Activated CD8-positive, alpha-beta memory T cell treated with anti-CD3 and anti-CD28 coated beads, Interleukin-2, amount 10 ng/mL, durations not matched to agents 7 days and 5 days (primary cell): ENCODE results near the gene KMT2B. TPM values are rescaled to one million over a fixed set of nuclear protein-coding genes. Genes with fewer than 3 reads are reported as not detected.
A peak's percentile ranks its signal among the peaks of the same experiment; 100 is the strongest.
"Not testable (repeated sequence)": the region's sequence is repeated elsewhere in the genome, so short reads cannot be mapped to it uniquely, and the experiment has no call there.

Experiments
- ATAC-seq: fragments of 150-1000 bp; cut with Tn5 transposase; one replicate; pipeline ENCODE4 v1.10.0; 2021; ENCODE audit warnings: moderate library complexity
- CTCF ChIA-PET: fragments of 350-600 bp; sonication (Branson Sonifier 250); formaldehyde crosslinking; loops from one replicate; lab custom pipeline; 2021; ENCODE audit warnings: antibody characterized with exemption; lab: Charles Lee
- DNase-seq: peaks from one replicate; pipeline ENCODE4 v3.0.0-alpha.2; 2020
- H3K27ac Mint-ChIP-seq: one replicate; pipeline ENCODE4 v1.8.0; 2021; ENCODE audit warnings: mild to moderate bottlenecking, mixed read lengths
- H3K27me3 Mint-ChIP-seq: one replicate; pipeline ENCODE4 v1.8.0; 2021; ENCODE audit warnings: mixed read lengths
- H3K36me3 Mint-ChIP-seq: one replicate; pipeline ENCODE4 v1.8.0; 2021; ENCODE audit warnings: mild to moderate bottlenecking, mixed read lengths
- H3K4me1 Mint-ChIP-seq: one replicate; pipeline ENCODE4 v1.8.0; 2021; ENCODE audit warnings: mixed read lengths
- H3K4me3 Mint-ChIP-seq: one replicate; pipeline ENCODE4 v1.8.0; 2021; ENCODE audit warnings: mild to moderate bottlenecking, moderate library complexity, mixed read lengths
- H3K9me3 Mint-ChIP-seq: one replicate; pipeline ENCODE4 v1.8.0; 2022; ENCODE audit warnings: low read depth, mixed read lengths
- total RNA-seq, 2 experiments: library from RNA; stranded (reverse); gene quantifications; one replicate each; pipeline ENCODE4 v1.2.3, GENCODE V29; 2021

KMT2B gene
- total RNA-seq, 2 experiments from 2014 or later = 70.2 to 79.8 TPM

DNA sequence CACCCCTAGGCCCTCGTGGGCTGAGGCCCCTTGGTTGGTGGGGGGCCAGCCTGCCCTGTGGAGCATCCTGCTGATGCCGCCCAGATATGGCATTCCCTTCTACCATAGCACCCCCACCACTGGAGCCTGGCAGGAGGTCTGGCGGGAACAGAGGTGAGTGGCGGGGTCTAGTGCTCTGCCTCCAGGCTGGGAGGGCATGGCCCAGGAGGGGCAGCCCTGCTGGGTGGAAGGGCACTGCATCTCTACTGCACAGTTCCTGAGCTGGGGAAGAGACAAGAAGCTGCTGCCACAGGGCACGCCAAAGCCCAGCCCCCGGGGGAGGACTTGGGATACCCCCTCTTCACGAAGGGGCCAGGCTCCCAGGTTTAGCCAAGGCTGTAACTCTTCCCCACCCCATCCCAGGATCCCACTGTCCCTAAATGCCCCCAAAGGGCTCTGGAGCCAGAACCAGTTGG lies 2.4 kb upstream of the KMT2B start:
- peaks cover 38% of the 10 kb centered on the region for H3K36me3 Mint-ChIP-seq
- H3K4me1 Mint-ChIP-seq = peaks cover 54% of the 10 kb centered on the region
- DNase-seq (peak; percentile 53), ATAC-seq (no peak)
- H3K27me3 Mint-ChIP-seq = no peaks in the 10 kb centered on the region
- CTCF ChIA-PET = interaction anchor here (1.0 to 6.6 kb wide), 3 partner anchors 10 to 104 kb away, joined by 3 to 254 read pairs (median 5); no protein-coding TSS in a partner anchor
- peak overlapping the region; percentile 96 for H3K27ac Mint-ChIP-seq
- H3K9me3 Mint-ChIP-seq = no peaks in the 10 kb centered on the region
- peak overlapping the region; percentile 89 for H3K4me3 Mint-ChIP-seq

- H3K27ac Mint-ChIP-seq = peak overlapping the region; percentile 96
- ATAC-seq (no peak), DNase-seq (peak; percentile 64)
- H3K9me3 Mint-ChIP-seq = no peaks in the 10 kb centered on the region
- peak overlapping the region; percentile 89 for H3K4me3 Mint-ChIP-seq
- H3K4me1 Mint-ChIP-seq = peaks cover 46% of the 10 kb centered on the region
- H3K36me3 Mint-ChIP-seq = peaks cover 41% of the 10 kb centered on the region
- H3K27me3 Mint-ChIP-seq = no peaks in the 10 kb centered on the region
- CTCF ChIA-PET = interaction anchor here (6.6 kb wide), 1 partner anchor 18 kb away, joined by 254 read pairs; no protein-coding TSS in a partner anchor
Observed at GRCh38 chr19:35715981-35716800, 1.6 kb upstream of the KMT2B start.

DNA sequence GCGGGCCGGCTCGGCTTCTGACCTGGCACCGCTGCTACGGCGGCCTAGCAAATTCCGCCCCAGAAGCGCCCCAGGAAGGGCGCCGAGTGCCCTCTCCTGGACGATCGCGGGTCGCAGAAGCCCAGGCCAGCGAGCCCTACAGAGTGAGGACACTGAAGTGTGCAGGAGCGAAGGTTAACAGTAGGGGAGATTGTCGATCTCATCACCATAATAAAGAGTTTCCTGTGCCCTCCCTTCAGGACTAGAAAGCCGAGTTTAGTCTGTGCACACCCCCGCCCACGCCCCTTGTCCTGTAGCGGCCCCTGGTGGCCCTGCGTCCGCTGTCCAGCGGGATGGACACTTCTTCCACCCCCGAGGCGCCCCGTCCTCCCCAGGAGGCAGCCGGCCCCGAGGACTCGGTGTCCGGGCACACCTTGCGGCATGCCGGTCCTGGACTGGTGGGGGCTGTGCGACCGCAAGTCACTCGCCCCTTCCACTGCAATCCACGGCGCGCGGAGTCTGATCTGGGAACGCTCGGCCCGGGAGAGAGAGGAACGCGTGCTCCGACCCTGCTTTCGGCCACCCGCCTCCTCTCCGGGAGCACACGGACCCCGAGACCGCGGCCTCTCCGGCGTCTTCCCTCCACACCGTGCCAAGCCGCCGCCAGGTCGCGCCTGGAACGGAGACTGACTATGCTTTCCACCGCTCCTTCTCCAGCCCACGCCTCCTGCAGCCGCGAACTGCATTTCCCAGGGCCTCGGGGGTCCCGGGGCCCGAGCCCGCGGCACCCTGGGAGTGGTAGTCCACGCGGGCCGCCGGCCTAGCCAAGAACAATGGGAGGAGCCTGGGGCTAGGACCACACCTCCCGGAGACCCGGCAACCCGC lies 770 bp upstream of the KMT2B start:
- peak overlapping the region; percentile 96 for H3K27ac Mint-ChIP-seq
- peak; percentile 68 for ATAC-seq
- DNase-seq = peak; percentile 98
- CTCF ChIA-PET = interaction anchor here (2.0 to 6.6 kb wide), 2 partner anchors 19 to 23 kb away, joined by 14 to 254 read pairs; no protein-coding TSS in a partner anchor
- H3K4me3 Mint-ChIP-seq = peak overlapping the region; percentile 89
- peaks cover 40% of the 10 kb centered on the region for H3K36me3 Mint-ChIP-seq
- H3K27me3 Mint-ChIP-seq = no peaks in the 10 kb centered on the region
- H3K4me1 Mint-ChIP-seq = peaks cover 39% of the 10 kb centered on the region
- H3K9me3 Mint-ChIP-seq = no peaks in the 10 kb centered on the region

DNA sequence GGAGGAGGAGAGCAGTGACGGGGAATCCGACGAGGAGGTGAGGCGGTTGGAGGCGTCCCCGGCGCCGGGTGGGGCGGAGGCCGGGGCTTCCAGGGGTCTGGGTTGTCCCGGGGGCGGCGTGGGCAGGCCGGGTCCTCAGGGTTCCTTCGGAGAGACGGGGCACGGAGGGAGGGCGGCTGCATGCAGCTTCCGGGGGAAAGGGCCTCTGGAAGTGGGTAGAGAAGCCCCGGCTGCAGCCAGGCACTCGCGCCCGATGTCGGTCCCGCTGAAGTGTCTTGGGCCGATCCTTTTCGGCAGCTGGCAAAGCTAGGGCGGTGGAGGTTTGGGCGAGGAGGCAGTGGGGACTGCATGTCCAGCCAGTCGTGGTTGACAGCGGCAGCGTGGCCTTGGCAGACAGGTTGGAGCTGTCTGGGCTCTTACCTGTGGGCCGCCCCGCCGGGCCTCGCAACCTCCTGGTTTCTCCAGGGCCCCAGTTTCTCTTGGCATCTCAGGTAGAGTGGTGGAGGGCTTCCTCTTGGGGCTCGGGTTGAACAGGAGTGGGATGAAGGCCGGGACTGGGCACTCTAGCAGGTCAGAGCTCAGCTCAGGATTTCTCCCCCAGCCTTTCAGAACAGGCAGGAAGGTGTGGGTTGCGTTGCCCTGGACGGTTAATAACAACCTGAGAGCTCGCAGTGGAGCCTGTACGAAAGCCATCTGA lies 690 bp downstream of the KMT2B start:
- DNase-seq (peak; percentile 77), ATAC-seq (peak; percentile 2)
- peak overlapping the region; percentile 88 for H3K27ac Mint-ChIP-seq
- H3K9me3 Mint-ChIP-seq = no peaks in the 10 kb centered on the region
- H3K4me3 Mint-ChIP-seq = peak overlapping the region; percentile 88
- peaks cover 29% of the 10 kb centered on the region for H3K4me1 Mint-ChIP-seq
- CTCF ChIA-PET = interaction anchor here (1.0 to 2.1 kb wide), 9 partner anchors 9 to 212 kb away, joined by 3 to 14 read pairs (median 3); partner anchors contain the start of genes HSPB6 and IGFLR1
- H3K36me3 Mint-ChIP-seq = peaks cover 50% of the 10 kb centered on the region
- H3K27me3 Mint-ChIP-seq = no peaks in the 10 kb centered on the region

DNA sequence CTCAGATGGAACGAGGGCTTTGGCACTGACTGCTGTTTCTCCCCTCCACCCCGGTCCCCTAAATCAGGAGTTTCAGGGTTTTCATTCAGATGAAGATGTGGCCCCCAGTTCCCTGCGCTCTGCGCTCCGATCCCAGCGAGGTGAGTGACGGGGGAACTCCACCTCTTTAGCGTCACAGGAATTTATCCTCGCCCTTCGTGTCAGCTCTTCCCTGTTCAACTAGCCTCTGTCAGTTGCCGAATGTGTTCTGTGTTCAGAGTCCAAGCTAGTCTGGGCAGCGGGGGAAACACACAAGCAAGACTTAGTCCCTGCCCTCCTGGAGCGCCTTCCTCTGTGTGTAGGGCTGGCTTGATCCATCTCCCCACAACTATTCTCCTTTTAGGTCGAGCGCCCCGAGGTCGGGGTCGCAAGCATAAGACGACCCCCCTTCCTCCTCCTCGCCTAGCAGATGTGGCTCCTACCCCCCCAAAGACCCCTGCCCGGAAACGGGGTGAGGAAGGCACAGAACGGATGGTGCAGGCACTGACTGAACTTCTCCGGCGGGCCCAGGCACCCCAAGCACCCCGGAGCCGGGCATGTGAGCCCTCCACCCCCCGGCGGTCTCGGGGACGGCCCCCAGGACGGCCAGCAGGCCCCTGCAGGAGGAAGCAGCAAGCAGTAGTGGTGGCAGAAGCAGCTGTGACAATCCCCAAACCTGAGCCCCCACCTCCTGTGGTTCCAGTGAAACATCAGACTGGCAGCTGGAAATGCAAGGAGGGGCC lies 1.8 kb downstream of the KMT2B start:
- ATAC-seq = no peak
- Mint-ChIP-seq H3K4me1 (peaks cover 27% of the 10 kb centered on the region), H3K27ac (peak overlapping the region; percentile 88), H3K9me3 (no peaks in the 10 kb centered on the region), H3K27me3 (no peaks in the 10 kb centered on the region), H3K4me3 (peak overlapping the region; percentile 88), H3K36me3 (peaks cover 47% of the 10 kb centered on the region)
- CTCF ChIA-PET = interaction anchor here (0.6 to 2.1 kb wide), 9 partner anchors 9 to 211 kb away, joined by 3 to 14 read pairs (median 3); no protein-coding TSS in a partner anchor
- no peak for DNase-seq

- DNase-seq (no peak), ATAC-seq (no peak)
- no peaks in the 10 kb centered on the region for H3K27me3 Mint-ChIP-seq
- H3K36me3 Mint-ChIP-seq = peaks cover 48% of the 10 kb centered on the region
- peak overlapping the region; percentile 35 for H3K27ac Mint-ChIP-seq
- CTCF ChIA-PET = interaction anchor here (0.6 to 2.1 kb wide), 5 partner anchors 9 to 99 kb away, joined by 3 to 8 read pairs (median 3); no protein-coding TSS in a partner anchor
- peaks cover 23% of the 10 kb centered on the region for H3K4me1 Mint-ChIP-seq
- H3K4me3 Mint-ChIP-seq = no peak overlapping the region
- H3K9me3 Mint-ChIP-seq = no peaks in the 10 kb centered on the region
Observed at GRCh38 chr19:35720163-35720524, 2.3 kb downstream of the KMT2B start.

GRCh38 chr19:35720648-35721047 lies 2.8 kb downstream of the KMT2B start:
- DNase-seq = no peak
- no peak for ATAC-seq

DNA sequence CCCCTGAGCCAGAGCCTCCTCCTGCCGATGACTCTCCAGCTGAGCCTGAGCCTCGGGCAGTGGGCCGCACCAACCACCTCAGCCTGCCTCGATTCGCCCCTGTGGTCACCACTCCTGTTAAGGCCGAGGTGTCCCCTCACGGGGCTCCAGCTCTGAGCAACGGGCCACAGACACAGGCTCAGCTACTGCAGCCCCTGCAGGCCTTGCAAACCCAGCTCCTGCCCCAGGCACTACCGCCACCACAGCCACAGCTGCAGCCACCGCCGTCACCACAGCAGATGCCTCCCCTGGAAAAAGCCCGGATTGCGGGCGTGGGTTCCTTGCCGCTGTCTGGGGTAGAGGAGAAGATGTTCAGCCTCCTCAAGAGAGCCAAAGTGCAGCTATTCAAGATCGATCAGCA lies 3.6 kb downstream of the KMT2B start:
- ATAC-seq = no peak
- H3K4me3 Mint-ChIP-seq = no peak overlapping the region

More at GRCh38 chr19:35720648-35721047, 2.8 kb downstream of the KMT2B start:
- Mint-ChIP-seq H3K36me3 (peaks cover 49% of the 10 kb centered on the region), H3K9me3 (no peaks in the 10 kb centered on the region), H3K4me1 (peaks cover 22% of the 10 kb centered on the region), H3K4me3 (no peak overlapping the region), H3K27me3 (no peaks in the 10 kb centered on the region), H3K27ac (no peak overlapping the region)
- CTCF ChIA-PET = interaction anchor here (1.3 to 1.4 kb wide), 2 partner anchors 17 to 99 kb away, joined by 3 read pairs; no protein-coding TSS in a partner anchor

GRCh38 chr19:35722461-35722860 lies 4.7 kb downstream of the KMT2B start:
- no peak for ATAC-seq
- H3K27me3 Mint-ChIP-seq = no peaks in the 10 kb centered on the region
- no peak for DNase-seq
- no peak overlapping the region for H3K4me3 Mint-ChIP-seq
- H3K9me3 Mint-ChIP-seq = no peaks in the 10 kb centered on the region
- no peak overlapping the region for H3K27ac Mint-ChIP-seq
- CTCF ChIA-PET = no interaction called here
- H3K36me3 Mint-ChIP-seq = peaks cover 50% of the 10 kb centered on the region
- H3K4me1 Mint-ChIP-seq = peaks cover 13% of the 10 kb centered on the region

More for the DNA sequence above, 3.6 kb downstream of the KMT2B start:
- peaks cover 48% of the 10 kb centered on the region for H3K36me3 Mint-ChIP-seq
- CTCF ChIA-PET = no interaction called here
- no peaks in the 10 kb centered on the region for H3K9me3 Mint-ChIP-seq
- H3K27ac Mint-ChIP-seq = no peak overlapping the region
- DNase-seq = no peak
- H3K27me3 Mint-ChIP-seq = no peaks in the 10 kb centered on the region
- peaks cover 15% of the 10 kb centered on the region for H3K4me1 Mint-ChIP-seq

DNA sequence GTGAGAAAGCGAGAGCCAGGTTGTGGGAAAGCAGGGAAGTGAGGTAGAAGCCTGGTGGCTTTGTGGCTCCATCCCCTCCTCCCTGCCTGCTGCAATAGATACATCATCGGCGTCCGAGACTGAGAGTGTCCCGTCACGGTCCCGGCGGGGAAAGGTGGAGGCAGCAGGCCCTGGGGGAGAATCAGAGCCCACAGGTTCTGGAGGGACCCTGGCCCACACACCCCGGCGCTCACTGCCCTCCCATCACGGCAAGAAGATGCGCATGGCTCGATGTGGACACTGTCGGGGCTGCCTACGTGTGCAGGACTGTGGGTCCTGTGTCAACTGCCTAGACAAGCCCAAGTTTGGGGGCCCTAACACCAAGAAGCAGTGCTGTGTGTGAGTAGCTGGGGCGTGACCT lies 5.1 kb downstream of the KMT2B start:
- Mint-ChIP-seq H3K27me3 (no peaks in the 10 kb centered on the region), H3K4me3 (no peak overlapping the region), H3K9me3 (no peaks in the 10 kb centered on the region), H3K36me3 (peaks cover 51% of the 10 kb centered on the region), H3K4me1 (peaks cover 13% of the 10 kb centered on the region), H3K27ac (no peak overlapping the region)
- CTCF ChIA-PET = interaction anchor here (0.8 to 1.1 kb wide), 2 partner anchors 18 to 39 kb away, joined by 3 to 4 read pairs; no protein-coding TSS in a partner anchor
- ATAC-seq (no peak), DNase-seq (no peak)

DNA sequence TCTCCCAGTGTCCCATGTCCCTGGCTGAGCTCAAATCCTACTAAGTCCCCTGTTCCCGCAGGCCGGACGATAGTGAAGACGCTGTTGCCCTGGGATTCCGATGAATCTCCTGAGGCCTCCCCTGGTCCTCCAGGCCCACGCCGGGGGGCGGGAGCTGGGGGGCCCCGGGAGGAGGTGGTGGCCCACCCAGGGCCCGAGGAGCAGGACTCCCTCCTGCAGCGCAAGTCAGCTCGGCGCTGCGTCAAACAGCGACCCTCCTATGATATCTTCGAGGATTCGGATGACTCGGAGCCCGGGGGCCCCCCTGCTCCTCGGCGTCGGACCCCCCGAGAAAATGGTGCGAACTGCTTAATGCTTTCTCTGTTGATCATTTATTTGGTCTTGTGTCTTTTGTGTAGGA lies 5.9 kb downstream of the KMT2B start:
- Mint-ChIP-seq H3K36me3 (peaks cover 58% of the 10 kb centered on the region), H3K9me3 (no peaks in the 10 kb centered on the region), H3K27ac (no peak overlapping the region), H3K4me1 (peaks cover 13% of the 10 kb centered on the region), H3K4me3 (no peak overlapping the region), H3K27me3 (no peaks in the 10 kb centered on the region)
- DNase-seq (no peak), ATAC-seq (no peak)
- CTCF ChIA-PET = interaction anchor here (0.8 to 1.4 kb wide), 3 partner anchors 17 to 39 kb away, joined by 3 to 4 read pairs (median 3); partner anchors contain the start of genes PSENEN and U2AF1L4

GRCh38 chr19:35724132-35724531 lies 6.3 kb downstream of the KMT2B start:
- H3K4me1 Mint-ChIP-seq = peaks cover 11% of the 10 kb centered on the region
- H3K27ac Mint-ChIP-seq, H3K27me3 Mint-ChIP-seq, DNase-seq, H3K4me3 Mint-ChIP-seq, H3K9me3 Mint-ChIP-seq, ATAC-seq: not testable (repeated sequence)
- peaks cover 60% of the 10 kb centered on the region for H3K36me3 Mint-ChIP-seq
- CTCF ChIA-PET = interaction anchor here (1.1 to 1.4 kb wide), 2 partner anchors 16 to 21 kb away, joined by 3 to 4 read pairs; partner anchors contain the start of genes PSENEN and U2AF1L4
